GOT3 (cell line): ENCODE results near the gene FCER2.
"Not testable (repeated sequence)": the region's sequence is repeated elsewhere in the genome, so short reads cannot be mapped to it uniquely, and the experiment has no call there.

Experiments used
- DNase-seq: peaks from one replicate; lab custom pipeline; 2025; ENCODE audit warnings: mixed read lengths; lab: John Stamatoyannopoulos, UW

Gene FCER2

GRCh38 chr19:7647156-7647555 is 54.8 kb downstream of the FCER2 start:
- DNase-seq, result no peak

GRCh38 chr19:7646426-7646700 is 55.6 kb downstream of the FCER2 start:
- no peak for DNase-seq

- DNase-seq, result no peak
Observed at GRCh38 chr19:7645656-7646425, 56.1 kb downstream of the FCER2 start.

DNA sequence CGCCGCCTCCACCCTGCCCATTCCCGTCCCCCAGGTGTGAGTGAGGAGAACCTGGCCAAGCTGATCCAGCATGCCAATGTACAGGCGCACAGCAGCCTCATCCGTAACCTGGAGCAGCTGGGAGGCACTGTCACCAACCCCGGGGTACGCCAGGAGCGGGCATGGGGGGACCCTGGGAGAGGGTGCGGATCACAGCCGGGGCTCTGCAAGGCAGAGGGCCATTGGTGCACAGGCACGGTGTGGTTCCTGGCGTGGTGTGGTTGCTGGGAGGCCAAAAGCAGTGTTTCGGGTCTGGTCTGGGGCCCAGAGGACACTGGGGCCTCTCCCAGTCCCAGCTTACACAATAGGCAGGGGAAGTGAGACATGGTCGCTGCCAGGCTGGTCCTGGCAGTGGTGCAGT is 56.8 kb downstream of the FCER2 start:
- no peak for DNase-seq

- DNase-seq, result no peak
Observed at GRCh38 chr19:7644550-7644877, 57.4 kb downstream of the FCER2 start.

DNA sequence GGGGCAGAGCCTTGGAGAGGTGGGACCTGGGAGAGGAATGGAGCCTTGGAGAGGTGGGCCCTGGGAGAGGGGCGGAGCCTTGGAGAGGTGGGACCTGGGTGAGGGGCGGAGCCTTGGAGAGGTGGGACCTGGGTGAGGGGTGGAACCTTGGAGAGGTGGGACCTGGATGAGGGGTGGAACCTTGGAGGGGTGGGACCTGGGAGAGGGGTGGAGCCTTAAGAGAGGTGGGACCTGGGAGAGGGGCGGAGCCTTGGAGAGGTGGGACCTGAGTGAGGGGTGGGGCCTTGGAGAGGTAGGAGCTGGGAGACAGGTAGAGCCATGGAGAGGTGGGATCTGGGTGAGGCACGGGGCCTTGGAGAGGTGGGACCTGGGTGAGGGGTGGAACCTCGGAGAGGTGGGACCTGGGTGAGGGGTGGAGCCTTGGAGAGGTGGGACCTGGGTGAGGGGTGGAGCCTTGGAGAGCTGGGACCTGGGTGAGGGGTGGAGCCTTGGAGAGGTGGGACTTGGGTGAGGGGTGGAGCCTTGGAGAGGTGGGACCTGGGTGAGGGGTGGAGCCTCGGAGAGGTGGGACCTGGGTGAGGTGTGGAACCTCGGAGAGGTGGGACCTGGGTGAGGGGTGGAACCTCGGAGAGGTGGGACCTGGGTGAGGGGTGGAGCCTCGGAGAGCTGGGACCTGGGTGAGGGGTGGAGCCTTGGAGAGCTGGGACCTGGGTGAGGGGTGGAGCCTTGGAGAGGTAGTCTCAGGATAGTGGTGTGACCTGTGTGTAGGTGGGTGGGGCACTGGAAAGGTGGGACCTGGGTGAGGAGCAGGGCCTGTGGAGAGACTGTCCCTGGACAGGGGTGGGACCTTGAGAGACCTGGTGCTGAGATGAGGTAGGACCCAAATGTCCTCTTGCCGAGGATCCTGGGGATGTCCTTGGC is 58.0 kb downstream of the FCER2 start:
- DNase-seq, result not testable (repeated sequence)

- no peak for DNase-seq
Observed at GRCh38 chr19:7643031-7643415, 58.9 kb downstream of the FCER2 start.

DNA sequence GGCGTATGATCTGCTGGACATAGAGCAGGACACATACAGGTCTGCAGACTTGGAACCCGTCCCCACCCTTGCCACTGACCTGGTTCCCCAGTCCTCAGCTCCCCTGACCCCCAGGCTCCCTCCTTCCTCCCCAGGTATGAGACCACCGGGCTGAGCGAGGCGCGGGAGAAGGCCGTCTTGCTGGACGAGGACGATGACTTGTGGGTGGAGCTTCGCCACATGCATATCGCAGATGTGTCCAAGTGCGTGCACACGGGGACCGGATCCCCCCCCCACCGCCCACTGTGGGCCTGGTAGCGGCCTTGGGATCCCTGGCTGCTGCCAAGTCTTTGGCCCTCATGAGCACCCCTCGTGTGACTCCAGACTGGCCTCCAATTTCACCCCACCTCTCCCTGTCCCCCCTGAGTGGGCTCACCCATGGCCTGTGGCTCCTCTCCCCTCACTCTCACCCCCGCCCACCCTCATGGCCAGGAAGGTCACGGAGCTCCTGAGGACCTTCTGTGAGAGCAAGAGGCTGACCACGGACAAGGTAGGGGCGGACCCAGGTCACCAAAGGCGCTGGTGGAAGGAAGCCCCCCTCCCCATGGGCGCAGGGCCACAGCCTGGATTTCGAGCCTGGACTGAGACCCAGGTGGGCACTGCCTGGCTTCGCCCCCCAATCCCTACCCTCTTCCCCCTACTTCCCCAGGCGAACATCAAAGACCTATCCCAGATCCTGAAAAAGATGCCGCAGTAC is 59.5 kb downstream of the FCER2 start:
- DNase-seq, result no peak

DNA sequence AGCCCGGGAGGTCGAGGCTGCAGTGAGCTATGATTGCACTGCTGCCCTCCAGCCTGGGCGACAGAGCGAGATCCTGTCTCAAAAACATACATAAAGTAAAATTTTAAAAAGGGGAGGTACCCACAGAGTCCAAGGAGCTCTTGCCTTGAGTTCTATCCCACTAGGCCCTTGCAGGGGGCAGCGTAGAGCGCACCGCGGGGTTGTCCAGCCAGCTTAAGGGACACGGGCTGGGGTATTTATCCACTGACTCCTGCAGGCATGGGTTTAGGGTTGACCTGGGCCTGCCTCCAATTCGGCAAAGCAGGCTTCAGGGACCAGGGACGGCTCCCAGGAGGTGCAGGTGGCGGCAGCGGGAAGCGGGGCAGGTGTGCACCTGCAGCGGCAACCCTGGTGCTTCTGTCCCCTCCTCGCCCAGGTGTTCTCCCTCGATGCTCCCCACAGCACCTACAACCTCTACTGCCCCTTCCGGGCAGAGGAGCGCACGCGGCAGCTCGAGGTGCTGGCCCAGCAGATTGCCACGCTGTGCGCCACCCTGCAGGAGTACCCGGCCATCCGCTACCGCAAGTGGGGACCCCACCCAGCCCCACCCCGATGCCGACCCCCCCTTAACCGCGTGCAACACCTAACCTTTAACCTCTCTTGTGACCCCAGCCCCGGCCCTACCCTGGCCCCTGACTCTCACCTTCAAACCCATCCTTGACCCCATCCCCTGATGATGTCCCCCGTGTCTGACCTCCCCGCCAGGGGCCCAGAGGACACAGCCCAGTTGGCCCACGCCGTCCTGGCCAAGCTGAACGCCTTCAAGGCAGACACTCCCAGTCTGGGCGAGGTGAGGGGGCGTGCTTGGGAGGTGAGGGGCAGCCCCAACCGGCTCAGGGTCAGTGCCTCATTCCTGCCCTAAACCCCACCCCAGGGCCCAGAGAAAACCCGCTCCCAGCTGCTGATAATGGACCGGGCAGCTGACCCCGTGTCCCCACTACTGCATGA is 60.3 kb downstream of the FCER2 start:
- no peak for DNase-seq

- no peak for DNase-seq
Observed at GRCh38 chr19:7640803-7641202, 61.1 kb downstream of the FCER2 start.

GRCh38 chr19:7639863-7640348 is 62.0 kb downstream of the FCER2 start:
- DNase-seq, result no peak

DNA sequence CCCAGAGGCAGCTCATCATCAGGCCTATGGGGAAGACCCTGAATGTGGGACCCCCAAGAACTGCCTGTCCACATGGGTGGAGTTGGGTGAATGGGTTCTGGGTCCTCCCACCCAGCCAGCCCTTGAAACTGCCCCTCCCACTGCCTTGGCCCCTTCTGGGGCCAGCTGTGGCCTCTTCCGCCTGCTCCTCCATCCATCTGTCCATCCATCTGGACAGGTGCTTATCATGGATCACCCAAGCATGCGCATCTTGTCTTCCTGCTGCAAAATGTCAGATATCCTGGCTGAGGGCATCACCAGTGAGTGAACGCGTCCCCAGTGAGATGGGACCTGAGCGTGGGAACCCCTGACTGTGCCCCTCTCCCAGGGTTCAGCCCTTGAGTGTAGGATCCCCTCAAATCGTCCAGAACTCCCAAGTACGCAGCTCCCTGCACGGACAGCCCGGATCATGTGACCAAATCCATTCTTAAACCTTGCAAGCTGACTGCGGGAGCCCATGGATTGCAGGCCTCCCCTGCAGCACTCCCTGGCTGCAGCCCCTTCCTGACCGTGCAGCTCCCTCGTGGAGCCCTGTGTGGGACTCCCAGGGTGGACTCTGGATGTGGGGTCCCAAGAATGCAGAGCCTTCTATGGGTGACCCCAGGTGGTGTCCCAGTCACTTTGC is 63.0 kb downstream of the FCER2 start:
- DNase-seq, result no peak
